Osteocyte (in vitro differentiated cells): ENCODE measurements around the gene ATP2C2. TPM values are rescaled to one million over a fixed set of nuclear protein-coding genes. Genes with fewer than 3 reads are reported as not detected.

ENCODE experiments used
- DNase-seq: peaks from one replicate; pipeline ENCODE4 v3.0.0; 2021; ENCODE audit warnings: mixed read lengths; ENCODE audit not compliant: unreplicated experiment; ENCODE audit errors: extremely low spot score
- H3K27ac Mint-ChIP-seq: one replicate; pipeline ENCODE4 v1.8.0; 2021; ENCODE audit warnings: mild to moderate bottlenecking, mixed read lengths; ENCODE audit not compliant: unreplicated experiment
- H3K27me3 Mint-ChIP-seq: one replicate; pipeline ENCODE4 v1.8.0; 2021; ENCODE audit warnings: mixed read lengths; ENCODE audit not compliant: unreplicated experiment
- H3K36me3 Mint-ChIP-seq: one replicate; pipeline ENCODE4 v1.8.0; 2021; ENCODE audit warnings: mixed read lengths; ENCODE audit not compliant: unreplicated experiment
- H3K4me1 Mint-ChIP-seq: one replicate; pipeline ENCODE4 v1.8.0; 2021; ENCODE audit warnings: mixed read lengths; ENCODE audit not compliant: unreplicated experiment
- H3K4me3 Mint-ChIP-seq: one replicate; pipeline ENCODE4 v1.8.0; 2021; ENCODE audit warnings: mild to moderate bottlenecking, moderate library complexity, mixed read lengths; ENCODE audit not compliant: unreplicated experiment
- H3K9me3 Mint-ChIP-seq: one replicate; pipeline ENCODE4 v1.8.0; 2021; ENCODE audit warnings: mixed read lengths; ENCODE audit not compliant: unreplicated experiment
- CTCF ChIP-seq: fragments of 200-600 bp; sonication (generic); IDR thresholded peaks from 2 replicates; pipeline ENCODE4 v1.5.0; 2021; ENCODE audit warnings: antibody characterized with exemption, mild to moderate bottlenecking, moderate library complexity
- total RNA-seq: library from RNA; stranded (reverse); gene quantifications from 2 replicates; pipeline ENCODE4 v1.2.1, GENCODE V29; 2021

Gene ATP2C2
- total RNA-seq, 1 donor from 2014 or later = not detected

- Mint-ChIP-seq H3K9me3 (no peaks in the 10 kb centered on the region), H3K27me3 (peaks cover 51% of the 10 kb centered on the region), H3K36me3 (no peaks in the 10 kb centered on the region), H3K27ac (no peak overlapping the region), H3K4me3 (no peak overlapping the region), H3K4me1 (no peaks in the 10 kb centered on the region)
- TF ChIP-seq CTCF = no peak
- no peak for DNase-seq
Measured at GRCh38 chr16:84358601-84359295, 9.6 kb upstream of the ATP2C2 start.

- Mint-ChIP-seq H3K27me3 (peaks cover 55% of the 10 kb centered on the region), H3K27ac (no peak overlapping the region), H3K9me3 (no peaks in the 10 kb centered on the region), H3K36me3 (no peaks in the 10 kb centered on the region), H3K4me1 (no peaks in the 10 kb centered on the region), H3K4me3 (no peak overlapping the region)
- no peak for TF ChIP-seq CTCF
- DNase-seq = no peak
Measured at GRCh38 chr16:84359326-84359725, 9.0 kb upstream of the ATP2C2 start.

GRCh38 chr16:84360170-84360569 is 8.2 kb upstream of the ATP2C2 start:
- TF ChIP-seq CTCF = no peak
- no peak overlapping the region for H3K27ac Mint-ChIP-seq
- H3K4me1 Mint-ChIP-seq = no peaks in the 10 kb centered on the region
- H3K27me3 Mint-ChIP-seq = peaks cover 54% of the 10 kb centered on the region
- DNase-seq = no peak
- no peaks in the 10 kb centered on the region for H3K9me3 Mint-ChIP-seq
- no peaks in the 10 kb centered on the region for H3K36me3 Mint-ChIP-seq
- no peak overlapping the region for H3K4me3 Mint-ChIP-seq

- H3K27ac Mint-ChIP-seq = no peak overlapping the region
- H3K4me3 Mint-ChIP-seq = no peak overlapping the region
- no peaks in the 10 kb centered on the region for H3K36me3 Mint-ChIP-seq
- DNase-seq = no peak
- H3K27me3 Mint-ChIP-seq = peaks cover 55% of the 10 kb centered on the region
- H3K9me3 Mint-ChIP-seq = no peaks in the 10 kb centered on the region
- no peak for TF ChIP-seq CTCF
- H3K4me1 Mint-ChIP-seq = no peaks in the 10 kb centered on the region
Measured at GRCh38 chr16:84360748-84361147, 7.6 kb upstream of the ATP2C2 start.

GRCh38 chr16:84361546-84361945 is 6.8 kb upstream of the ATP2C2 start:
- no peak for DNase-seq
- no peaks in the 10 kb centered on the region for H3K9me3 Mint-ChIP-seq
- H3K27ac Mint-ChIP-seq = no peak overlapping the region

More at GRCh38 chr16:84361546-84361945, 6.8 kb upstream of the ATP2C2 start:
- no peak for TF ChIP-seq CTCF
- Mint-ChIP-seq H3K4me1 (no peaks in the 10 kb centered on the region), H3K36me3 (no peaks in the 10 kb centered on the region), H3K4me3 (no peak overlapping the region), H3K27me3 (peaks cover 55% of the 10 kb centered on the region)
